Thoracic aorta (tissue), 2 donors: ENCODE measurements around the gene ALG2. TPM values are rescaled to one million over a fixed set of nuclear protein-coding genes. Genes with fewer than 3 reads are reported as not detected.

Experiments used
- ATAC-seq: fragments of 150-250 bp; one replicate; pipeline ENCODE4 v1.8.0; 2017; ENCODE audit warnings: low read depth; ENCODE audit not compliant: insufficient number of reproducible peaks, low FRiP score
- DNase-seq: peaks from one replicate; pipeline ENCODE4 v3.0.0-alpha.2; 2020; ENCODE audit warnings: low spot score
- H3K27ac ChIP-seq, 2 donors: fragments of 200-600 bp; sonication (generic); 1 replicate in 1 of 2; 2 replicates in 1 of 2; pipeline ENCODE4 v1.5.1; 2016; ENCODE audit warnings: mild to moderate bottlenecking in 2 of 2, moderate library complexity in 2 of 2
- H3K27me3 ChIP-seq: fragments of 200-600 bp; sonication (generic); replicated peaks from 2 replicates; pipeline ENCODE4 v1.6.0; 2016; ENCODE audit warnings: mild to moderate bottlenecking; ENCODE audit not compliant: insufficient read depth
- H3K36me3 ChIP-seq: fragments of 200-600 bp; sonication (generic); one replicate; pipeline ENCODE4 v1.5.1; 2016
- H3K4me1 ChIP-seq, 2 donors: fragments of 200-600 bp; sonication (generic); 1 replicate in 1 of 2; 2 replicates in 1 of 2; pipeline versions ENCODE4 v1.5.1 to v1.6.0; 2016; ENCODE audit warnings: low read depth in 2 of 2, mild to moderate bottlenecking in 1 of 2; ENCODE audit not compliant: control insufficient read depth in 1 of 2
- H3K4me3 ChIP-seq: fragments of 200-600 bp; sonication (generic); 2 replicates; pipeline ENCODE4 v1.5.1; 2016; ENCODE audit warnings: mild to moderate bottlenecking
- H3K9me3 ChIP-seq: fragments of 200-600 bp; sonication (generic); 2 replicates; pipeline ENCODE4 v1.5.1; 2016
- CTCF ChIP-seq: fragments of 200-600 bp; sonication (generic); IDR thresholded peaks from one replicate; pipeline ENCODE4 v1.5.1; 2019; ENCODE audit warnings: antibody characterized with exemption
- total RNA-seq, 2 donors: library from RNA; depleted of rRNA; stranded (reverse); fragments of >200 nt; gene quantifications; one replicate each; pipeline versions ENCODE4 v1.1.0 to v1.2.3, GENCODE V29; 2016

The ALG2 gene
- total RNA-seq, 2 donors from 2014 or later = 19.8 to 49.2 TPM

GRCh38 chr9:99185934-99186333 is 35.8 kb downstream of the ALG2 start:
- no peaks in the 10 kb centered on the region for H3K36me3 ChIP-seq
- no peak overlapping the region for H3K27ac ChIP-seq
- H3K4me1 ChIP-seq = peaks cover 0 to 7% of the 10 kb centered on the region in 2 donors
- H3K27me3 ChIP-seq = no peaks in the 10 kb centered on the region
- ATAC-seq = no peak
- no peaks in the 10 kb centered on the region for H3K9me3 ChIP-seq
- no peak for TF ChIP-seq CTCF
- H3K4me3 ChIP-seq = no peak overlapping the region
- no peak for DNase-seq

- ATAC-seq (no peak), DNase-seq (no peak)
- H3K4me3 ChIP-seq = peak overlapping the region; percentile 64
- TF ChIP-seq CTCF = no peak
- H3K4me1 ChIP-seq = peaks cover 0 to 7% of the 10 kb centered on the region in 2 donors
- H3K27me3 ChIP-seq = no peaks in the 10 kb centered on the region
- H3K36me3 ChIP-seq = no peaks in the 10 kb centered on the region
- H3K9me3 ChIP-seq = no peaks in the 10 kb centered on the region
- H3K27ac ChIP-seq = no peak overlapping the region
Observed at GRCh38 chr9:99185348-99185632, 36.5 kb downstream of the ALG2 start.

GRCh38 chr9:99184475-99185347 is 37.0 kb downstream of the ALG2 start:
- H3K27me3 ChIP-seq = no peaks in the 10 kb centered on the region
- H3K4me1 ChIP-seq = peaks cover 0 to 7% of the 10 kb centered on the region in 2 donors
- H3K36me3 ChIP-seq = no peaks in the 10 kb centered on the region
- no peaks in the 10 kb centered on the region for H3K9me3 ChIP-seq
- peak; percentile 94 for TF ChIP-seq CTCF
- peak; percentile 79 for ATAC-seq
- peak; percentile 83 for DNase-seq
- peak overlapping the region in 1 of 2 donors; percentile 17 for H3K27ac ChIP-seq
- H3K4me3 ChIP-seq = peak overlapping the region; percentile 64

GRCh38 chr9:99184110-99184474 is 37.6 kb downstream of the ALG2 start:
- no peaks in the 10 kb centered on the region for H3K27me3 ChIP-seq
- no peak overlapping the region for H3K4me3 ChIP-seq
- no peaks in the 10 kb centered on the region for H3K9me3 ChIP-seq
- ATAC-seq (no peak), DNase-seq (no peak)
- no peaks in the 10 kb centered on the region for H3K36me3 ChIP-seq
- no peak overlapping the region for H3K27ac ChIP-seq
- no peak for TF ChIP-seq CTCF
- H3K4me1 ChIP-seq = peaks cover 0 to 7% of the 10 kb centered on the region in 2 donors

GRCh38 chr9:99183616-99184015 is 38.1 kb downstream of the ALG2 start:
- no peaks in the 10 kb centered on the region for H3K36me3 ChIP-seq
- no peaks in the 10 kb centered on the region for H3K27me3 ChIP-seq
- no peaks in the 10 kb centered on the region for H3K9me3 ChIP-seq
- no peak for DNase-seq
- TF ChIP-seq CTCF = no peak
- peaks cover 0 to 7% of the 10 kb centered on the region in 2 donors for H3K4me1 ChIP-seq
- no peak overlapping the region for H3K27ac ChIP-seq
- no peak for ATAC-seq
- H3K4me3 ChIP-seq = no peak overlapping the region
